Activated CD8-positive, alpha-beta memory T cell treated with anti-CD3 and anti-CD28 coated beads, Interleukin-2, amount 50 U/mL, for 4 hours (primary cell): ENCODE measurements around the gene ORMDL3.
"Not testable (repeated sequence)": the region's sequence is repeated elsewhere in the genome, so short reads cannot be mapped to it uniquely, and the experiment has no call there.

Experiments used
- DNase-seq: peaks from one replicate; pipeline ENCODE4 v3.0.0-alpha.2; 2020

Gene ORMDL3

GRCh38 chr17:39948489-39948828 is 21.1 kb upstream of the ORMDL3 start:
- not testable (repeated sequence) for DNase-seq

- DNase-seq = no peak
These were observed 19.3 kb upstream of the ORMDL3 start for GRCh38 chr17:39946551-39947330.

GRCh38 chr17:39944393-39944711 is 17.0 kb upstream of the ORMDL3 start:
- DNase-seq = no peak

- DNase-seq = no peak
These were observed 16.4 kb upstream of the ORMDL3 start for GRCh38 chr17:39943702-39944392.

GRCh38 chr17:39939588-39940419 is 12.4 kb upstream of the ORMDL3 start:
- DNase-seq = no peak

- no peak for DNase-seq
These were observed 11.7 kb upstream of the ORMDL3 start for GRCh38 chr17:39939106-39939505.

- no peak for DNase-seq
These were observed 10.9 kb upstream of the ORMDL3 start for GRCh38 chr17:39938140-39938869.

GRCh38 chr17:39937447-39937846 is 10.0 kb upstream of the ORMDL3 start:
- no peak for DNase-seq

- no peak for DNase-seq
These were observed 8.5 kb upstream of the ORMDL3 start for GRCh38 chr17:39935909-39936308.

- DNase-seq = no peak
These were observed 6.9 kb upstream of the ORMDL3 start for GRCh38 chr17:39934324-39934723.

GRCh38 chr17:39933912-39934311 is 6.5 kb upstream of the ORMDL3 start:
- DNase-seq = no peak

GRCh38 chr17:39929646-39930407 is 2.4 kb upstream of the ORMDL3 start:
- no peak for DNase-seq

GRCh38 chr17:39928858-39929645 is 1.7 kb upstream of the ORMDL3 start:
- DNase-seq = no peak

GRCh38 chr17:39927929-39928857 is 792 bp upstream of the ORMDL3 start:
- no peak for DNase-seq

- peak; percentile 49 for DNase-seq
These were observed 757 bp downstream of the ORMDL3 start for GRCh38 chr17:39926588-39927100.

GRCh38 chr17:39926135-39926587 is 1.2 kb downstream of the ORMDL3 start:
- no peak for DNase-seq

- DNase-seq = no peak
These were observed 1.9 kb downstream of the ORMDL3 start for GRCh38 chr17:39925282-39926134.

GRCh38 chr17:39924691-39925055 is 2.7 kb downstream of the ORMDL3 start:
- DNase-seq = no peak
